Mesothelial cell of epicardium (in vitro differentiated cells): ENCODE results near the gene ACIN1. TPM values are rescaled to one million over a fixed set of nuclear protein-coding genes. Genes with fewer than 3 reads are reported as not detected.

ENCODE experiments used
- DNase-seq, 2 experiments: peaks; one replicate each; pipeline ENCODE4 v3.0.0; 2021; ENCODE audit warnings: low spot score in 2 of 2; ENCODE audit not compliant: unreplicated experiment in 2 of 2
- H3K27ac Mint-ChIP-seq: 2 replicates; pipeline ENCODE4 v1.8.0; 2021; ENCODE audit warnings: mixed read lengths
- H3K27me3 Mint-ChIP-seq: 2 replicates; pipeline ENCODE4 v1.8.0; 2021; ENCODE audit warnings: low read depth, mixed read lengths
- H3K36me3 Mint-ChIP-seq: 2 replicates; pipeline ENCODE4 v1.8.0; 2021; ENCODE audit warnings: mixed read lengths
- H3K4me1 Mint-ChIP-seq: 2 replicates; pipeline ENCODE4 v1.8.0; 2021; ENCODE audit warnings: mixed read lengths
- H3K4me3 Mint-ChIP-seq: 2 replicates; pipeline ENCODE4 v1.8.0; 2021; ENCODE audit warnings: mild to moderate bottlenecking, moderate library complexity, mixed read lengths
- H3K9me3 Mint-ChIP-seq: 2 replicates; pipeline ENCODE4 v1.8.0; 2021; ENCODE audit warnings: mixed read lengths
- CTCF ChIP-seq: fragments of 200-600 bp; sonication (generic); IDR thresholded peaks from one replicate; pipeline ENCODE4 v1.5.0; 2021; ENCODE audit warnings: antibody characterized with exemption; ENCODE audit not compliant: unreplicated experiment
- total RNA-seq: library from RNA; stranded (reverse); gene quantifications from 3 replicates; pipeline ENCODE4 v1.2.1, GENCODE V29; 2021

Gene ACIN1
- total RNA-seq, 1 donor from 2014 or later, result 401 TPM

- no peak for DNase-seq
- no peak for TF ChIP-seq CTCF
- Mint-ChIP-seq H3K9me3 (no peaks in the 10 kb centered on the region), H3K27me3 (peaks cover 4% of the 10 kb centered on the region), H3K27ac (no peak overlapping the region), H3K4me1 (peaks cover 12% of the 10 kb centered on the region), H3K4me3 (no peak overlapping the region), H3K36me3 (no peaks in the 10 kb centered on the region)
Measured at GRCh38 chr14:23117371-23118020, 22.6 kb upstream of the ACIN1 start.

- peaks cover 6% of the 10 kb centered on the region for H3K4me1 Mint-ChIP-seq
- no peak overlapping the region for H3K4me3 Mint-ChIP-seq
- H3K36me3 Mint-ChIP-seq, result no peaks in the 10 kb centered on the region
- no peak for DNase-seq
- TF ChIP-seq CTCF, result no peak
- peaks cover 4% of the 10 kb centered on the region for H3K27me3 Mint-ChIP-seq
- no peak overlapping the region for H3K27ac Mint-ChIP-seq
- no peaks in the 10 kb centered on the region for H3K9me3 Mint-ChIP-seq
Measured at GRCh38 chr14:23115918-23116317, 21.0 kb upstream of the ACIN1 start.

GRCh38 chr14:23115039-23115731 lies 20.2 kb upstream of the ACIN1 start:
- DNase-seq, result no peak
- TF ChIP-seq CTCF, result no peak
- H3K36me3 Mint-ChIP-seq, result no peaks in the 10 kb centered on the region
- peaks cover 4% of the 10 kb centered on the region for H3K27me3 Mint-ChIP-seq
- no peak overlapping the region for H3K4me3 Mint-ChIP-seq
- H3K4me1 Mint-ChIP-seq, result peaks cover 2% of the 10 kb centered on the region
- no peak overlapping the region for H3K27ac Mint-ChIP-seq
- H3K9me3 Mint-ChIP-seq, result no peaks in the 10 kb centered on the region

DNA sequence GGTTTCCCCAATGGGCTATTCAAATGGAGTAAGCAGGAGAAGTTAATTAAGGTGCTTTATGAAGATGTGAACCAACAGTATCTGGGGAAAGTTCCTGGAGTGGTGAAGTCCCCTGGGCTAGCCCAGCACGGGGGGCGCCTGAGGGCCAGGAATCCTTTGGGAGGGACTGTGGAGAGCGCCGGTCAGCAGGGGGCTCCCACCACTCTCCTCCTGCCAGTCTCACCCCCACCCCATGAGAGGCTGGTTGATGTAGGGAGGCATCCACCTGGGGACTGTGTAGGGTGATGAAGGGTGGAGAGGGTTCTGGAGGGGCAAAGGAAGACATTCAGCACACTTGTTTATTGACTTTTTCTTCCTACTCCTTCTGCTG lies 19.7 kb upstream of the ACIN1 start:
- TF ChIP-seq CTCF, result no peak
- Mint-ChIP-seq H3K27me3 (peaks cover 4% of the 10 kb centered on the region), H3K4me1 (peaks cover 2% of the 10 kb centered on the region), H3K36me3 (no peaks in the 10 kb centered on the region), H3K27ac (no peak overlapping the region), H3K9me3 (no peaks in the 10 kb centered on the region), H3K4me3 (no peak overlapping the region)
- DNase-seq, result no peak

- H3K27ac Mint-ChIP-seq, result no peak overlapping the region
- DNase-seq, result no peak
- H3K9me3 Mint-ChIP-seq, result no peaks in the 10 kb centered on the region
- H3K4me1 Mint-ChIP-seq, result peaks cover 2% of the 10 kb centered on the region
- no peaks in the 10 kb centered on the region for H3K36me3 Mint-ChIP-seq
- TF ChIP-seq CTCF, result no peak
- no peak overlapping the region for H3K4me3 Mint-ChIP-seq
- peaks cover 4% of the 10 kb centered on the region for H3K27me3 Mint-ChIP-seq
Measured at GRCh38 chr14:23114120-23114458, 19.2 kb upstream of the ACIN1 start.
